Omental fat pad (tissue), 4 donors: ENCODE measurements around the gene CALML5. TPM values are rescaled to one million over a fixed set of nuclear protein-coding genes. Genes with fewer than 3 reads are reported as not detected.

Source experiments
- ATAC-seq: fragments of 150-250 bp; one replicate; pipeline ENCODE4 v1.9.1; 2016; ENCODE audit warnings: mild to moderate bottlenecking, moderate library complexity; ENCODE audit not compliant: low FRiP score
- DNase-seq: peaks from one replicate; pipeline ENCODE4 v3.0.0-alpha.2; 2019; ENCODE audit warnings: low spot score
- CTCF ChIP-seq, 3 donors: fragments of 450-650 bp; IDR thresholded peaks; one replicate each; pipeline ENCODE4 v1.5.1; 2016 to 2017; ENCODE audit warnings: antibody characterized with exemption in 3 of 3, mild to moderate bottlenecking in 3 of 3, moderate library complexity in 2 of 3
- total RNA-seq, 4 donors: library from RNA; depleted of rRNA; stranded (reverse); fragments of >200 nt; gene quantifications; one replicate each; pipeline ENCODE4 v1.1.0, GENCODE V29; 2016

Gene CALML5
- total RNA-seq, 4 donors from 2014 or later, result not detected

- ATAC-seq, result no peak
- TF ChIP-seq CTCF (IDR thresholded peaks at IDR 0.05), result no peak
- no peak for DNase-seq
Observed at GRCh38 chr10:5492929-5493576, 6.3 kb downstream of the CALML5 start.

GRCh38 chr10:5492322-5492855 lies 7.0 kb downstream of the CALML5 start:
- DNase-seq (no peak), ATAC-seq (no peak)
- no peak for TF ChIP-seq CTCF (IDR thresholded peaks at IDR 0.05)

GRCh38 chr10:5491477-5491876 lies 7.9 kb downstream of the CALML5 start:
- no peak for TF ChIP-seq CTCF (IDR thresholded peaks at IDR 0.05)
- no peak for DNase-seq
- no peak for ATAC-seq

DNA sequence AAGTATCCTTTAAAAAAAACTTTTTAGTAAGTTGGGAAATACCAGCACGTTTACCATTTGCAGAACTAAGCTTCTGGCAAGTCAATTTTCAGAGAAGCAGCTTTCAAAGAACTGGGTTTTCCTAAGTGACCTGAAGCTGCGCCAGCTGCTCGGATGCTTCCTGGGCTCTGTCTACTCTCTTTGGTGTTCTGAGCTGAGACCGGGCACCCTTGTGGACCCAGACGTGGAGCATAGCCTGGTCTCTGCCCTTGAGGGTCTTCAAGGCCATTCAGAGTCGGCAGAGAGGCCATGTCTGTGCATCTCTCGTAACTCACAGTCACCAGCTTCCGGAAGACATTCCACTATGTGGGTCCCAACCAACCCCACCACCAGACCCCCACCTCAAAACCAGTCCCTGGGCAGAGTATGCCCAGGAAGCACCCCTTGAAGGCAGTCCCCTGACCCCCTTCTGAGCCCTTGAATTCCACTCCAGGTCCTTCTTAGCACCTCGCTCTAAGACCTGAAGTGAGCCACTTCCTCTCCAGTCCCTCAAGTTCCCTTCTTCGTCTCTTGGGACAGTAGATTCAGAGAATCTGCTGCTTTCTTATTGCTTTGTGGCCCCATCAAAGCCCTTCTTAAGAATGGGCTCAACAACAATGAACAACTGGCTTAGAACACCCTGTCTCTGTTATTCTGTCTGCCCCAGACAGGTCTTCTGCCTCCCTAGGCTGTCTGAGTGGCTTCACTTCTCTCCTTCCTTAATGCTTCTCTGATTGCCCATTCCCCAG lies 8.5 kb downstream of the CALML5 start:
- no peak for TF ChIP-seq CTCF (IDR thresholded peaks at IDR 0.05)
- ATAC-seq (no peak), DNase-seq (no peak)

- DNase-seq, result no peak
- TF ChIP-seq CTCF (IDR thresholded peaks at IDR 0.05), result no peak
- ATAC-seq, result no peak
Observed at GRCh38 chr10:5490032-5490431, 9.3 kb downstream of the CALML5 start.

- DNase-seq (no peak), ATAC-seq (peak; percentile 54)
- no peak for TF ChIP-seq CTCF (IDR thresholded peaks at IDR 0.05)
Observed at GRCh38 chr10:5488272-5489161, 10.9 kb downstream of the CALML5 start.
